KMS-11 (cell line): Measurements from ENCODE around the gene TWIST2.

Experiments used
- H2AFZ ChIP-seq: fragments of 200-600 bp; sonication (generic); 2 replicates; pipeline ENCODE4 v1.6.1; 2016; ENCODE audit warnings: antibody characterized with exemption, mixed run types, low read depth
- H3K27ac ChIP-seq: fragments of 200-600 bp; sonication (generic); 2 replicates; pipeline ENCODE4 v1.6.1; 2016; ENCODE audit warnings: mild to moderate bottlenecking, mixed run types
- H3K27me3 ChIP-seq: fragments of 200-600 bp; sonication (generic); 2 replicates; pipeline ENCODE4 v1.6.1; 2017; ENCODE audit warnings: mild to moderate bottlenecking, low read depth, mixed run types, moderate library complexity; ENCODE audit not compliant: insufficient read depth
- H3K36me3 ChIP-seq: fragments of 200-600 bp; sonication (generic); 2 replicates; pipeline ENCODE4 v1.6.1; 2017; ENCODE audit warnings: mild to moderate bottlenecking, mixed run types; ENCODE audit not compliant: insufficient read depth
- H3K4me1 ChIP-seq: fragments of 200-600 bp; sonication (generic); 2 replicates; pipeline ENCODE4 v1.6.1; 2016; ENCODE audit warnings: mild to moderate bottlenecking, low read depth, mixed run types; ENCODE audit not compliant: poor library complexity, severe bottlenecking
- H3K4me2 ChIP-seq: fragments of 200-600 bp; sonication (generic); 2 replicates; pipeline ENCODE4 v1.7.0; 2016; ENCODE audit warnings: mild to moderate bottlenecking, mixed run types
- H3K4me3 ChIP-seq: fragments of 200-600 bp; sonication (generic); IDR thresholded peaks from 2 replicates; pipeline ENCODE4 v1.6.1; 2017; ENCODE audit warnings: low read depth, low read length, mixed read lengths; ENCODE audit not compliant: insufficient read depth
- H3K79me2 ChIP-seq: fragments of 200-600 bp; sonication (generic); 2 replicates; pipeline ENCODE4 v1.6.1; 2016; ENCODE audit warnings: low read depth, mixed run types; ENCODE audit not compliant: insufficient read depth
- H3K9ac ChIP-seq: fragments of 200-600 bp; sonication (generic); 2 replicates; pipeline ENCODE4 v1.6.1; 2016; ENCODE audit warnings: mild to moderate bottlenecking, mixed run types
- H4K20me1 ChIP-seq: fragments of 200-600 bp; sonication (generic); 2 replicates; pipeline ENCODE4 v1.6.1; 2016; ENCODE audit warnings: mild to moderate bottlenecking, mixed run types; ENCODE audit not compliant: insufficient read depth
- TF ChIP-seq, protein P1 (sequence below): fragments of 200-600 bp; sonication (generic); conservative IDR thresholded peaks from 2 replicates; pipeline ENCODE4 v1.6.1; 2017; ENCODE audit warnings: low read depth, mild to moderate bottlenecking, antibody characterized with exemption, low read length, moderate library complexity, mixed read lengths

The TWIST2 gene

DNA sequence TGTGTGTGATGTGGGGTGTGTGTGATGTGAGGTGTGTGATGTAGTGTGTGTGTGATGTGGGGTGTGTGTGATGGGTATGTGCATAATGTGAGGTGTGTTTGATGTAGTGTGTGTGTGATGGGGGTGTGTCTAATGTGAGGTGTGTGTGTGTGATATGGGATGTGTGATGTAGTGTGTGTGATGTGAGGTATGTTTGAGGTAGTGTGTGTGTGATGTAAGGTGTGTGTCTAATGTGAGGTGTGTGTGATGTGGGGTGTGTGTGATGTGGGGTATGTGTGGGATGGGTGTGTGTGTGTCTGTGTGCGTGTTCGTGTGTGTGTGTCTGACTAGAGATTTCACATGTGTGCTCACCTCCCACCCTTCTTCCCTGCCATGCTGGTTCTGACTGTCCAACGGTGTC, 56.3 kb downstream of the TWIST2 start:
- Histone ChIP-seq H3K27me3 (peaks cover 5% of the 10 kb centered on the region; the same call in 1 of the 2 replicates), H3K4me3 (no peak overlapping the region), H3K9ac (no peak overlapping the region), H2AFZ (no peak overlapping the region), H3K27ac (no peak overlapping the region), H3K4me2 (no peak overlapping the region), H3K36me3 (no peaks in the 10 kb centered on the region), H4K20me1 (no peaks in the 10 kb centered on the region), H3K4me1 (no peaks in the 10 kb centered on the region), H3K79me2 (no peaks in the 10 kb centered on the region)
- TF ChIP-seq, protein P1, sequence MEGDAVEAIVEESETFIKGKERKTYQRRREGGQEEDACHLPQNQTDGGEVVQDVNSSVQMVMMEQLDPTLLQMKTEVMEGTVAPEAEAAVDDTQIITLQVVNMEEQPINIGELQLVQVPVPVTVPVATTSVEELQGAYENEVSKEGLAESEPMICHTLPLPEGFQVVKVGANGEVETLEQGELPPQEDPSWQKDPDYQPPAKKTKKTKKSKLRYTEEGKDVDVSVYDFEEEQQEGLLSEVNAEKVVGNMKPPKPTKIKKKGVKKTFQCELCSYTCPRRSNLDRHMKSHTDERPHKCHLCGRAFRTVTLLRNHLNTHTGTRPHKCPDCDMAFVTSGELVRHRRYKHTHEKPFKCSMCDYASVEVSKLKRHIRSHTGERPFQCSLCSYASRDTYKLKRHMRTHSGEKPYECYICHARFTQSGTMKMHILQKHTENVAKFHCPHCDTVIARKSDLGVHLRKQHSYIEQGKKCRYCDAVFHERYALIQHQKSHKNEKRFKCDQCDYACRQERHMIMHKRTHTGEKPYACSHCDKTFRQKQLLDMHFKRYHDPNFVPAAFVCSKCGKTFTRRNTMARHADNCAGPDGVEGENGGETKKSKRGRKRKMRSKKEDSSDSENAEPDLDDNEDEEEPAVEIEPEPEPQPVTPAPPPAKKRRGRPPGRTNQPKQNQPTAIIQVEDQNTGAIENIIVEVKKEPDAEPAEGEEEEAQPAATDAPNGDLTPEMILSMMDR = no peak

DNA sequence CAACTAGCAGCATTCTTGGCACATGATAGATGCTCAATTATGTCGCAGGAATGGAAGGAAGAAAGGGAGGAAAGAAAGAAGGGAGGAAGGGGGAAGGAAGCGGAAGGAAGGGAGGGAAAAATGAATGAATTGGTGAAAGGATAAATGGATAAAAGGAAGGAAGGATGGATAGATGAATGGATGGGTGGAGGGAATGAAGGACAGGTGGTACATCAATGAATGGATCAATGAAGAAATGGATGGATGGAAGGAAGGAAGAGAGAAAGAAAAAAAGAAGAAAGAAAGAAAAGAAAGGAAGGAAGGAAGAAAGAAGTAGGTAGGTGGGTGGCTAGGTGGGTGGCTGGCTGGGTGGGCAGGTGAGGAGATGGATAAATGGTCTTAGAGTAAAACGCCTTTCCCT, 56.8 kb downstream of the TWIST2 start:
- H4K20me1 ChIP-seq = no peaks in the 10 kb centered on the region
- H3K4me3 ChIP-seq = no peak overlapping the region
- H3K27ac ChIP-seq = no peak overlapping the region
- TF ChIP-seq, protein P1 = no peak
- H2AFZ ChIP-seq = no peak overlapping the region
- no peaks in the 10 kb centered on the region for H3K79me2 ChIP-seq
- H3K36me3 ChIP-seq = no peaks in the 10 kb centered on the region
- H3K27me3 ChIP-seq = no peaks in the 10 kb centered on the region; the same call in 1 of the 2 replicates
- H3K4me2 ChIP-seq = no peak overlapping the region
- no peak overlapping the region for H3K9ac ChIP-seq
- no peaks in the 10 kb centered on the region for H3K4me1 ChIP-seq

DNA sequence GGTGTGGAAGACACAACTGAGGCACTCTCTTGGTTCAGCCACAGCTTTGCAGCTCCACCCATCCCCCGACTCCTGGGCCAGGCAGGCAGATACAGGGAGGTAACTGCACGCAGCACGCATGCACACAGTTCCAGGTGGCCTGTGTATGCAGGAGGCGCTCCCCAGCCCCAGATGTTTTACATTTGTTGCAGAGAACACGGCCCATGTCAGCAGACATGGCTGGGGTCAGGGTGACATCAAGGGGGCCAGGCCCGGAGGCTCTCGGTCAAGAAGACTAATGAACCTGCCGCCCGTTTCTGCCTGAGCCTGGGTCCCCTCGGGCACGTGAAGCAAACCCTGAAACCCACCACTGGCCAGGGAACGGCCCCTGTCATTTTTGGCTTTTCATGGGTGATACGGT, 57.3 kb downstream of the TWIST2 start:
- Histone ChIP-seq H3K27me3 (no peaks in the 10 kb centered on the region; the same call in 1 of the 2 replicates), H2AFZ (no peak overlapping the region), H4K20me1 (no peaks in the 10 kb centered on the region), H3K4me3 (no peak overlapping the region), H3K9ac (no peak overlapping the region), H3K36me3 (no peaks in the 10 kb centered on the region), H3K79me2 (no peaks in the 10 kb centered on the region), H3K4me2 (no peak overlapping the region), H3K27ac (no peak overlapping the region), H3K4me1 (no peaks in the 10 kb centered on the region)
- TF ChIP-seq, protein P1 = no peak

DNA sequence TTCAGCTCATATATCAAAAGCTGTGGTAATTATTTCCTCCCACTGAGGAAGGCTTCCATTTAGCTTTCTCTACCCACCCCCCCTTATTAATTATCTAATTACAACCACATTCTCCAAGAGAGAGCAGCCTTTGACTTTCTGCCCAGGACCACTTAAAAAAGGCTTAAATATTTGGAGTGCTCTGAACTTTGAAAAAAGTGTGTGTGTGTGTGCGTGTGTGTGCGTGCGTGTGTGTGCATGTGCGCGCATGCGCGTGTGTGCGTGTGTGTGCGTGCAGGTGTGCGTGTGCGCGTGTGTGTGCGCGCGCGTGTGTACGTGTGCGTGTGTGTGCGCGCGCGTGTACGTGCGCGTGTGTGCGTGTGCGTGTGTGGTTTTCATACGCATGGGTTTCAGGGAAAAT, 57.8 kb downstream of the TWIST2 start:
- H3K9ac ChIP-seq = no peak overlapping the region
- no peaks in the 10 kb centered on the region for H3K79me2 ChIP-seq
- no peak overlapping the region for H3K4me2 ChIP-seq
- TF ChIP-seq, protein P1 = no peak
- H3K4me1 ChIP-seq = no peaks in the 10 kb centered on the region
- H3K27me3 ChIP-seq = no peaks in the 10 kb centered on the region; the same call in 1 of the 2 replicates
- H2AFZ ChIP-seq = no peak overlapping the region
- H3K36me3 ChIP-seq = no peaks in the 10 kb centered on the region
- no peak overlapping the region for H3K27ac ChIP-seq
- H3K4me3 ChIP-seq = no peak overlapping the region
- H4K20me1 ChIP-seq = no peaks in the 10 kb centered on the region
